GM23248 (cell line): ENCODE data around the gene IFT80. TPM values are rescaled to one million over a fixed set of nuclear protein-coding genes. Genes with fewer than 3 reads are reported as not detected.

ENCODE experiments used
- DNase-seq: peaks from one replicate; pipeline ENCODE4 v3.0.0-alpha.2; 2015
- H2AFZ ChIP-seq: fragments of 200-600 bp; sonication (generic); 2 replicates; pipeline ENCODE4 v1.6.1; 2016; ENCODE audit warnings: antibody characterized with exemption
- H3F3A ChIP-seq: fragments of 200-600 bp; sonication (generic); 2 replicates; pipeline ENCODE4 v1.6.1; 2016; ENCODE audit warnings: mild to moderate bottlenecking, antibody characterized with exemption, mixed run types; ENCODE audit not compliant: insufficient read depth
- H3K27ac ChIP-seq: fragments of 200-600 bp; sonication (generic); 2 replicates; pipeline ENCODE4 v1.5.1; 2016; ENCODE audit warnings: mild to moderate bottlenecking
- H3K27me3 ChIP-seq: fragments of 200-600 bp; sonication (generic); replicated peaks from 2 replicates; pipeline ENCODE4 v1.6.1; 2016; ENCODE audit warnings: mild to moderate bottlenecking; ENCODE audit not compliant: insufficient read depth
- H3K36me3 ChIP-seq: fragments of 200-600 bp; sonication (generic); 2 replicates; pipeline ENCODE4 v1.6.1; 2016; ENCODE audit warnings: low read depth, mild to moderate bottlenecking
- H3K4me1 ChIP-seq: fragments of 200-600 bp; sonication (generic); 2 replicates; pipeline ENCODE4 v1.6.1; 2016; ENCODE audit warnings: mild to moderate bottlenecking; ENCODE audit not compliant: insufficient read depth
- H3K4me2 ChIP-seq: fragments of 200-600 bp; sonication (generic); one replicate; pipeline ENCODE4 v1.6.1; 2016; ENCODE audit warnings: mild to moderate bottlenecking; ENCODE audit not compliant: unreplicated experiment
- H3K4me3 ChIP-seq: fragments of 200-600 bp; sonication (generic); 2 replicates; pipeline ENCODE4 v1.5.1; 2016; ENCODE audit warnings: mild to moderate bottlenecking
- H3K79me2 ChIP-seq: fragments of 200-600 bp; sonication (generic); 2 replicates; pipeline ENCODE4 v1.6.1; 2016; ENCODE audit warnings: mild to moderate bottlenecking; ENCODE audit not compliant: insufficient read depth
- H3K9ac ChIP-seq: fragments of 200-600 bp; sonication (generic); 2 replicates; pipeline ENCODE4 v1.6.1; 2016; ENCODE audit warnings: mild to moderate bottlenecking
- H3K9me2 ChIP-seq: fragments of 200-600 bp; sonication (generic); 2 replicates; pipeline ENCODE4 v1.6.1; 2016; ENCODE audit warnings: mixed run types, mild to moderate bottlenecking, moderate library complexity; ENCODE audit not compliant: insufficient read depth
- H3K9me3 ChIP-seq: fragments of 200-600 bp; sonication (generic); one replicate; pipeline ENCODE4 v1.6.1; 2017; ENCODE audit warnings: low read depth
- H4K20me1 ChIP-seq: fragments of 200-600 bp; sonication (generic); 2 replicates; pipeline ENCODE4 v1.6.0; 2016; ENCODE audit not compliant: insufficient read depth
- EZH2 ChIP-seq: fragments of 200-600 bp; sonication (generic); IDR thresholded peaks from 2 replicates; pipeline ENCODE4 v1.6.1; 2018; ENCODE audit warnings: antibody characterized with exemption, mild to moderate bottlenecking; ENCODE audit not compliant: insufficient read depth, poor library complexity, severe bottlenecking
- EZH2phosphoT487 ChIP-seq: fragments of 200-600 bp; sonication (generic); IDR thresholded peaks from 2 replicates; pipeline ENCODE4 v1.6.1; 2018; ENCODE audit warnings: antibody characterized with exemption, moderate library complexity, mild to moderate bottlenecking, low read depth; ENCODE audit not compliant: insufficient read depth
- WGBS, 2 experiments: methylation state at CpG; one replicate each; pipeline ENCODE4 v1.1.6; 2015 to 2017; ENCODE audit warnings: low lambda C conversion rate in 2 of 2, low coverage in 1 of 2; ENCODE audit errors: missing lambda C conversion rate in 2 of 2; 5-methylcytosine and 5-hydroxymethylcytosine counted together
- in situ Hi-C: fragments of 300-500 bp; cut with MboI; formaldehyde crosslinking; loops from 2 replicates; pipeline ENCODE4 v1.15.0; 2020
- polyA plus RNA-seq: library from polyadenylated mRNA; unstranded; fragments of >200 nt; fragmentation: Nextera tagmentation; extraction: Ambion mirVana; gene quantifications from 2 replicates; pipeline ENCODE4 v1.2.1, GENCODE V29; 2016
- total RNA-seq: library from RNA; depleted of rRNA; stranded (reverse); fragments of >200 nt; shearing (Covaris generic); gene quantifications from 2 replicates; pipeline ENCODE4 v1.2.3, GENCODE V29; 2014

The IFT80 gene
- total and polyA plus RNA-seq, 2 experiments from 2014 or later: 19.8 to 48.4 TPM

- in situ Hi-C loops: no loop called here
- Histone ChIP-seq H3K27ac (no peak overlapping the region), H3K36me3 (no peaks in the 10 kb centered on the region), H3K9me2 (no peaks in the 10 kb centered on the region), H3K9ac (no peak overlapping the region), H3K27me3 (no peaks in the 10 kb centered on the region), H4K20me1 (no peaks in the 10 kb centered on the region), H3K9me3 (no peaks in the 10 kb centered on the region), H3K4me3 (no peak overlapping the region), H3F3A (peaks cover 36% of the 10 kb centered on the region), H2AFZ (no peak overlapping the region), H3K4me1 (peaks cover 31% of the 10 kb centered on the region), H3K79me2 (peaks cover 91% of the 10 kb centered on the region), H3K4me2 (no peak overlapping the region)
- 100% methylated on average over 1 of the region's 1 CpG for WGBS, 2 experiments
- TF ChIP-seq EZH2phosphoT487 (no peak), EZH2 (no peak)
- no peak for DNase-seq
Measured at GRCh38 chr3:160444411-160444810, 45.4 kb upstream of the IFT80 start.

- Histone ChIP-seq H3K9ac (no peak overlapping the region), H3K4me1 (peaks cover 13% of the 10 kb centered on the region), H3F3A (peaks cover 56% of the 10 kb centered on the region), H4K20me1 (no peaks in the 10 kb centered on the region), H3K27ac (no peak overlapping the region), H3K4me2 (no peak overlapping the region), H3K36me3 (peaks cover 7% of the 10 kb centered on the region; the same call in 1 of the 2 replicates), H3K79me2 (peaks cover 96% of the 10 kb centered on the region), H3K9me2 (no peaks in the 10 kb centered on the region), H3K4me3 (no peak overlapping the region), H3K27me3 (no peaks in the 10 kb centered on the region), H3K9me3 (no peaks in the 10 kb centered on the region), H2AFZ (no peak overlapping the region)
- WGBS, 2 experiments: 92 to 94% methylated on average over 7 of the region's 7 CpGs
- in situ Hi-C loops: no loop called here
- no peak for DNase-seq
- no peak for TF ChIP-seq EZH2
- no peak for TF ChIP-seq EZH2phosphoT487
Measured at GRCh38 chr3:160440687-160441086, 41.7 kb upstream of the IFT80 start.

DNA sequence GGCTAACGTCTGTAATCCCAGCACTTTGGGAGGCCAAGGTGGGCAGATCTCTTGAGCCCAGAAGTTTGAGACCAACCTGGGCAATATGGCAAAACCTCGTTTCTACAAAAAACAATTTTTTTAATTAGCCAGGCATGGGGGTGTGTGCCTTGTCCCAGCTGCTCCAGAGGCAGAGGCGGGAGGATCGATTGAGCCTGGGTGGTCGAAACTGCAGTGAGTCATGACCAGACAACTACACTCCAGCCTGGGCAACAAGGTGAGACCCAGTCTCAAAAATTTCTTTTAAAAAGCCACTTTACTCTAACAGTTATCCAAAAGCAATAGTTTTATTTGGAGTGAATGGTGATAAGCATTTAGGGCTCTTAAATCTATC is 38.0 kb upstream of the IFT80 start:
- H3K36me3 ChIP-seq: peaks cover 29% of the 10 kb centered on the region

DNA sequence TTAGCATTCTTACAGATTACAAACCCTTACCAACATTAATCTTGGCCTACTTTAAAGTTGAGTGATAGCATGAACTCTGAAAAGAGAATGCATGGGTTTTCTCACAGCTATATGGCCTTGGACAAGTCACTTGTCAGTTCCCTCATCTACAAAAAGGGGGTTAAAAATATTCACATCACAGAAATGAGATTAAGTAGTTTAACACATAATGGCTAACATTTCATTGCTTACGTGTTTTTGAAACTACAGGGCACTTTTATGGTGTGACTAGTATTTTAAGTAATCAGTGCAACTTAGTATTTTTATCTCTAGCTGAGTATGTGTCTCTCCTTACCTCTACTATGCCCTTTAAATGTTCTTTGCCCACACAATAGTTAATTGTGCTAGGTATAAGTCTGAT is 36.7 kb upstream of the IFT80 start:
- TF ChIP-seq EZH2phosphoT487 (no peak), EZH2 (no peak)
- no peaks in the 10 kb centered on the region for H3K9me3 ChIP-seq
- H3K27me3 ChIP-seq: no peaks in the 10 kb centered on the region
- peaks cover 76% of the 10 kb centered on the region for H3K79me2 ChIP-seq
- no peaks in the 10 kb centered on the region for H4K20me1 ChIP-seq
- H3K27ac ChIP-seq: no peak overlapping the region
- H2AFZ ChIP-seq: no peak overlapping the region
- in situ Hi-C loops: loop anchor here (10.0 kb wide), 1 partner anchor 49 kb away; no protein-coding TSS in a partner anchor
- peaks cover 14% of the 10 kb centered on the region for H3K4me1 ChIP-seq
- no peak for DNase-seq
- no peaks in the 10 kb centered on the region for H3K9me2 ChIP-seq
- WGBS, 2 experiments: 97% methylated on average over 1 of the region's 1 CpG
- H3F3A ChIP-seq: peaks cover 78% of the 10 kb centered on the region
- no peak overlapping the region for H3K4me2 ChIP-seq
- no peak overlapping the region for H3K9ac ChIP-seq
- no peak overlapping the region for H3K4me3 ChIP-seq
- H3K36me3 ChIP-seq: peaks cover 41% of the 10 kb centered on the region

More for the DNA sequence above, 38.0 kb upstream of the IFT80 start:
- Histone ChIP-seq H3K4me3 (no peak overlapping the region), H3K79me2 (peaks cover 85% of the 10 kb centered on the region), H3K27ac (no peak overlapping the region), H3K9me3 (no peaks in the 10 kb centered on the region), H4K20me1 (no peaks in the 10 kb centered on the region), H3K9me2 (no peaks in the 10 kb centered on the region), H3F3A (peaks cover 77% of the 10 kb centered on the region), H3K4me2 (no peak overlapping the region), H2AFZ (no peak overlapping the region), H3K4me1 (peaks cover 25% of the 10 kb centered on the region), H3K27me3 (no peaks in the 10 kb centered on the region), H3K9ac (no peak overlapping the region)
- TF ChIP-seq EZH2 (no peak), EZH2phosphoT487 (no peak)
- in situ Hi-C loops: loop anchor here (10.0 kb wide), 1 partner anchor 48 kb away; no protein-coding TSS in a partner anchor
- WGBS, 2 experiments: 81 to 88% methylated on average over 5 of the region's 5 CpGs
- DNase-seq: no peak

GRCh38 chr3:160435095-160435494 is 36.1 kb upstream of the IFT80 start:
- H3K4me3 ChIP-seq: no peak overlapping the region
- H3K27me3 ChIP-seq: no peaks in the 10 kb centered on the region
- 83 to 85% methylated on average over 2 of the region's 2 CpGs for WGBS, 2 experiments
- peaks cover 77% of the 10 kb centered on the region for H3F3A ChIP-seq
- H3K4me2 ChIP-seq: no peak overlapping the region
- H3K36me3 ChIP-seq: peaks cover 46% of the 10 kb centered on the region
- peaks cover 69% of the 10 kb centered on the region for H3K79me2 ChIP-seq
- H3K9me3 ChIP-seq: no peaks in the 10 kb centered on the region
- in situ Hi-C loops: loop anchor here (10.0 kb wide), 1 partner anchor 50 kb away; no protein-coding TSS in a partner anchor
- H3K9me2 ChIP-seq: no peaks in the 10 kb centered on the region
- H3K9ac ChIP-seq: no peak overlapping the region
- H2AFZ ChIP-seq: no peak overlapping the region
- no peak for DNase-seq
- TF ChIP-seq EZH2 (no peak), EZH2phosphoT487 (no peak)
- no peak overlapping the region for H3K27ac ChIP-seq
- H4K20me1 ChIP-seq: no peaks in the 10 kb centered on the region
- H3K4me1 ChIP-seq: peaks cover 14% of the 10 kb centered on the region
